Measurements from ENCODE around the gene ADSS1.

Gene ADSS1

GRCh38 chr14:104751539-104752422 lies 27.8 kb downstream of the ADSS1 start:
- DNase-seq: no peak

GRCh38 chr14:104752423-104752734 lies 28.4 kb downstream of the ADSS1 start:
- no peak for DNase-seq

GRCh38 chr14:104752735-104753527 lies 28.9 kb downstream of the ADSS1 start, which contains the start of gene SIVA1:
Gene SIVA1 (plus strand): TSS chr14:104753147. CDS start chr14:104753202, 55 bp downstream.
- peak; percentile 97 to 99 for DNase-seq

- DNase-seq: no peak
These were observed 29.6 kb downstream of the ADSS1 start for GRCh38 chr14:104753528-104754212.

GRCh38 chr14:104754213-104754851 lies 30.3 kb downstream of the ADSS1 start:
- no peak for DNase-seq

- no peak for DNase-seq
These were observed 31.6 kb downstream of the ADSS1 start for GRCh38 chr14:104755621-104756020.

- DNase-seq: no peak
These were observed 32.6 kb downstream of the ADSS1 start for GRCh38 chr14:104756477-104757237.

GRCh38 chr14:104757238-104757585 lies 33.2 kb downstream of the ADSS1 start:
- no peak for DNase-seq

GRCh38 chr14:104757681-104758392 lies 33.8 kb downstream of the ADSS1 start:
- no peak for DNase-seq

GRCh38 chr14:104758981-104759969 lies 35.2 kb downstream of the ADSS1 start:
- DNase-seq: no peak

GRCh38 chr14:104765517-104765916 lies 41.5 kb downstream of the ADSS1 start:
- DNase-seq: no peak

- DNase-seq: no peak
These were observed 42.3 kb downstream of the ADSS1 start for GRCh38 chr14:104766256-104766862.

GRCh38 chr14:104766863-104767633 lies 43.0 kb downstream of the ADSS1 start:
- DNase-seq: no peak

GRCh38 chr14:104767634-104767918 lies 43.5 kb downstream of the ADSS1 start:
- DNase-seq: no peak

- DNase-seq: peak; percentile 41 to 60
These were observed 44.7 kb downstream of the ADSS1 start for GRCh38 chr14:104768437-104769323.

- DNase-seq: no peak
These were observed 45.5 kb downstream of the ADSS1 start for GRCh38 chr14:104769324-104770071.

GRCh38 chr14:104770072-104770579 lies 46.1 kb downstream of the ADSS1 start:
- no peak for DNase-seq

All from SW 1271 (cell line).